K562 (cell line): ENCODE results near the gene PPM1H.

ENCODE experiments used
- CHD1 ChIP-seq: fragments of 200-600 bp; sonication (generic); IDR thresholded peaks from one replicate; pipeline ENCODE4 v1.6.1; 2012; ENCODE audit warnings: mild to moderate bottlenecking, moderate library complexity, low read length, inconsistent platforms
- DNMT1 ChIP-seq: fragments of 450-650 bp; IDR thresholded peaks from 2 replicates; pipeline ENCODE4 v1.6.1; 2016; ENCODE audit warnings: antibody characterized with exemption, mild to moderate bottlenecking
- RCOR1 ChIP-seq, 2 experiments: IDR thresholded peaks; 2 replicates each; pipeline ENCODE4 v1.6.1; 2012; ENCODE audit warnings: low read depth in 2 of 2, low read length in 2 of 2, borderline replicate concordance in 1 of 2, improper control_type of control experiment in 1 of 2
- ZNF589 ChIP-seq: fragments of 200-800 bp; sonication (Bioruptor generic); IDR thresholded peaks from 2 replicates; pipeline ENCODE4 v1.6.1; 2016; ENCODE audit warnings: low read depth, missing genetic modification characterization, missing compliant biosample characterization
- TF ChIP-seq, protein P1 (sequence below): sonication (generic); formaldehyde crosslinking; IDR thresholded peaks from 2 replicates; pipeline ENCODE4 v1.8.1; 2022; ENCODE audit warnings: missing genetic modification reagents
- TF ChIP-seq, protein P2 (sequence below): sonication (generic); formaldehyde crosslinking; IDR thresholded peaks from 2 replicates; pipeline ENCODE4 v1.8.0; 2023; ENCODE audit warnings: mild to moderate bottlenecking, missing genetic modification reagents
- TF ChIP-seq, protein P3 (sequence below): sonication (generic); formaldehyde crosslinking; IDR thresholded peaks from 2 replicates; pipeline ENCODE4 v1.8.0; 2023; ENCODE audit warnings: mild to moderate bottlenecking, missing genetic modification reagents

DNA sequence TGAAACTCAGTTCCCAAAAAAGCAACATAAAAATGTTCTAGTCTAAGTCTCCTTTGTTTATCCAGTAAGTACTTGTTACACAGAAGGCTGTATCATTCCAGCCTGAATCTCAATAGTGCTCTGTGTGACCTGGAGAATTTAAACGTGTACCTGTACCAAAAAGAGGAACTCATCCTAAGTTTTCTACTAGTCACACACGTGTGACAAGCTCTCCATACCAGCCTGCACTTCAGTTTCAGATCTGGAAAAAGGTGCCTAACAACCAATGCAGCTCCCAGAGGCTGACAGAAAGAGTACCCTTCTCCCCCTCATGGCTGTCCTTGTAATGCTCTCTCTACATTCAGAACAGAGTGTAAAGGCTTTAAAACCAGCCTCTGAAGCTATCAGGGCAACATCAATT is 27.4 kb downstream of the PPM1H start:
- TF ChIP-seq, protein P1, sequence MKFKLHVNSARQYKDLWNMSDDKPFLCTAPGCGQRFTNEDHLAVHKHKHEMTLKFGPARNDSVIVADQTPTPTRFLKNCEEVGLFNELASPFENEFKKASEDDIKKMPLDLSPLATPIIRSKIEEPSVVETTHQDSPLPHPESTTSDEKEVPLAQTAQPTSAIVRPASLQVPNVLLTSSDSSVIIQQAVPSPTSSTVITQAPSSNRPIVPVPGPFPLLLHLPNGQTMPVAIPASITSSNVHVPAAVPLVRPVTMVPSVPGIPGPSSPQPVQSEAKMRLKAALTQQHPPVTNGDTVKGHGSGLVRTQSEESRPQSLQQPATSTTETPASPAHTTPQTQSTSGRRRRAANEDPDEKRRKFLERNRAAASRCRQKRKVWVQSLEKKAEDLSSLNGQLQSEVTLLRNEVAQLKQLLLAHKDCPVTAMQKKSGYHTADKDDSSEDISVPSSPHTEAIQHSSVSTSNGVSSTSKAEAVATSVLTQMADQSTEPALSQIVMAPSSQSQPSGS = no peak
- TF ChIP-seq RCOR1 (IDR thresholded peaks at IDR 0.05; ENCODE audit: borderline replicate concordance in 1 of 2, low read depth in 2 of 2, low read length in 2 of 2) (no peak), CHD1 (no peak), ZNF589 (CRISPR knock-in tag) (no peak), DNMT1 (no peak)
- TF ChIP-seq, protein P2, sequence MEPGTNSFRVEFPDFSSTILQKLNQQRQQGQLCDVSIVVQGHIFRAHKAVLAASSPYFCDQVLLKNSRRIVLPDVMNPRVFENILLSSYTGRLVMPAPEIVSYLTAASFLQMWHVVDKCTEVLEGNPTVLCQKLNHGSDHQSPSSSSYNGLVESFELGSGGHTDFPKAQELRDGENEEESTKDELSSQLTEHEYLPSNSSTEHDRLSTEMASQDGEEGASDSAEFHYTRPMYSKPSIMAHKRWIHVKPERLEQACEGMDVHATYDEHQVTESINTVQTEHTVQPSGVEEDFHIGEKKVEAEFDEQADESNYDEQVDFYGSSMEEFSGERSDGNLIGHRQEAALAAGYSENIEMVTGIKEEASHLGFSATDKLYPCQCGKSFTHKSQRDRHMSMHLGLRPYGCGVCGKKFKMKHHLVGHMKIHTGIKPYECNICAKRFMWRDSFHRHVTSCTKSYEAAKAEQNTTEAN (CRISPR knock-in tag) = no peak
- TF ChIP-seq, protein P3, sequence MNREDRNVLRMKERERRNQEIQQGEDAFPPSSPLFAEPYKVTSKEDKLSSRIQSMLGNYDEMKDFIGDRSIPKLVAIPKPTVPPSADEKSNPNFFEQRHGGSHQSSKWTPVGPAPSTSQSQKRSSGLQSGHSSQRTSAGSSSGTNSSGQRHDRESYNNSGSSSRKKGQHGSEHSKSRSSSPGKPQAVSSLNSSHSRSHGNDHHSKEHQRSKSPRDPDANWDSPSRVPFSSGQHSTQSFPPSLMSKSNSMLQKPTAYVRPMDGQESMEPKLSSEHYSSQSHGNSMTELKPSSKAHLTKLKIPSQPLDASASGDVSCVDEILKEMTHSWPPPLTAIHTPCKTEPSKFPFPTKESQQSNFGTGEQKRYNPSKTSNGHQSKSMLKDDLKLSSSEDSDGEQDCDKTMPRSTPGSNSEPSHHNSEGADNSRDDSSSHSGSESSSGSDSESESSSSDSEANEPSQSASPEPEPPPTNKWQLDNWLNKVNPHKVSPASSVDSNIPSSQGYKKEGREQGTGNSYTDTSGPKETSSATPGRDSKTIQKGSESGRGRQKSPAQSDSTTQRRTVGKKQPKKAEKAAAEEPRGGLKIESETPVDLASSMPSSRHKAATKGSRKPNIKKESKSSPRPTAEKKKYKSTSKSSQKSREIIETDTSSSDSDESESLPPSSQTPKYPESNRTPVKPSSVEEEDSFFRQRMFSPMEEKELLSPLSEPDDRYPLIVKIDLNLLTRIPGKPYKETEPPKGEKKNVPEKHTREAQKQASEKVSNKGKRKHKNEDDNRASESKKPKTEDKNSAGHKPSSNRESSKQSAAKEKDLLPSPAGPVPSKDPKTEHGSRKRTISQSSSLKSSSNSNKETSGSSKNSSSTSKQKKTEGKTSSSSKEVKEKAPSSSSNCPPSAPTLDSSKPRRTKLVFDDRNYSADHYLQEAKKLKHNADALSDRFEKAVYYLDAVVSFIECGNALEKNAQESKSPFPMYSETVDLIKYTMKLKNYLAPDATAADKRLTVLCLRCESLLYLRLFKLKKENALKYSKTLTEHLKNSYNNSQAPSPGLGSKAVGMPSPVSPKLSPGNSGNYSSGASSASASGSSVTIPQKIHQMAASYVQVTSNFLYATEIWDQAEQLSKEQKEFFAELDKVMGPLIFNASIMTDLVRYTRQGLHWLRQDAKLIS (CRISPR knock-in tag) = no peak
